GM23338 (cell line): ENCODE results near the gene GNAI1.

Experiments used
- TF ChIP-seq, protein P1 (sequence below): fragments of 250-450 bp; sonication (Bioruptor Pico); IDR thresholded peaks from 2 replicates; pipeline ENCODE4 v1.5.0; 2020; ENCODE audit warnings: mild to moderate bottlenecking, moderate library complexity
- TF ChIP-seq, protein P2 (sequence below), 2 experiments: fragments of 200-600 bp in 1 of 2; sonication (generic) in 1 of 2; conservative IDR thresholded peaks; 2 replicates each; pipeline versions ENCODE4 v1.5.1 to v1.6.1; 2016 to 2017; ENCODE audit warnings: antibody characterized with exemption in 2 of 2, low read depth in 2 of 2, mild to moderate bottlenecking in 2 of 2, moderate library complexity in 1 of 2

DNA sequence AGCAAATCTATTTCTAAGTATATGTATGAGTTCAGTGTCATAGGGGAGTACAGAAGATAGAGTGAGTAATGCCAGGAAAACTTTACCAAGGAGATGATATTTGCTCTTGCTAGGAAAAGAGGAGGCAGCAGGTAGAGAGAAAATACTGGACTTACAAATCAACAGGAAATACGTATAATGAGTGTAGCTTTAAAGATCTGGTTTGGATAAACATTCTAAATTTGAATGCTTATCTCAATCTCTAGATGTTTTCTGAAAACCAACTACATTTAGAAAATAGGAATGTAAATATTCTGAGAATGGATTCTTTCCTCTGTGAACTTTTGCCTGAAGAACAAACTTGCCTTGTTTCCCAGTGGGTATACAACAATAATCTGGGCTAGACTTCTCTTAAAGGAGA is 46.9 kb upstream of the GNAI1 start:
- TF ChIP-seq, protein P1, sequence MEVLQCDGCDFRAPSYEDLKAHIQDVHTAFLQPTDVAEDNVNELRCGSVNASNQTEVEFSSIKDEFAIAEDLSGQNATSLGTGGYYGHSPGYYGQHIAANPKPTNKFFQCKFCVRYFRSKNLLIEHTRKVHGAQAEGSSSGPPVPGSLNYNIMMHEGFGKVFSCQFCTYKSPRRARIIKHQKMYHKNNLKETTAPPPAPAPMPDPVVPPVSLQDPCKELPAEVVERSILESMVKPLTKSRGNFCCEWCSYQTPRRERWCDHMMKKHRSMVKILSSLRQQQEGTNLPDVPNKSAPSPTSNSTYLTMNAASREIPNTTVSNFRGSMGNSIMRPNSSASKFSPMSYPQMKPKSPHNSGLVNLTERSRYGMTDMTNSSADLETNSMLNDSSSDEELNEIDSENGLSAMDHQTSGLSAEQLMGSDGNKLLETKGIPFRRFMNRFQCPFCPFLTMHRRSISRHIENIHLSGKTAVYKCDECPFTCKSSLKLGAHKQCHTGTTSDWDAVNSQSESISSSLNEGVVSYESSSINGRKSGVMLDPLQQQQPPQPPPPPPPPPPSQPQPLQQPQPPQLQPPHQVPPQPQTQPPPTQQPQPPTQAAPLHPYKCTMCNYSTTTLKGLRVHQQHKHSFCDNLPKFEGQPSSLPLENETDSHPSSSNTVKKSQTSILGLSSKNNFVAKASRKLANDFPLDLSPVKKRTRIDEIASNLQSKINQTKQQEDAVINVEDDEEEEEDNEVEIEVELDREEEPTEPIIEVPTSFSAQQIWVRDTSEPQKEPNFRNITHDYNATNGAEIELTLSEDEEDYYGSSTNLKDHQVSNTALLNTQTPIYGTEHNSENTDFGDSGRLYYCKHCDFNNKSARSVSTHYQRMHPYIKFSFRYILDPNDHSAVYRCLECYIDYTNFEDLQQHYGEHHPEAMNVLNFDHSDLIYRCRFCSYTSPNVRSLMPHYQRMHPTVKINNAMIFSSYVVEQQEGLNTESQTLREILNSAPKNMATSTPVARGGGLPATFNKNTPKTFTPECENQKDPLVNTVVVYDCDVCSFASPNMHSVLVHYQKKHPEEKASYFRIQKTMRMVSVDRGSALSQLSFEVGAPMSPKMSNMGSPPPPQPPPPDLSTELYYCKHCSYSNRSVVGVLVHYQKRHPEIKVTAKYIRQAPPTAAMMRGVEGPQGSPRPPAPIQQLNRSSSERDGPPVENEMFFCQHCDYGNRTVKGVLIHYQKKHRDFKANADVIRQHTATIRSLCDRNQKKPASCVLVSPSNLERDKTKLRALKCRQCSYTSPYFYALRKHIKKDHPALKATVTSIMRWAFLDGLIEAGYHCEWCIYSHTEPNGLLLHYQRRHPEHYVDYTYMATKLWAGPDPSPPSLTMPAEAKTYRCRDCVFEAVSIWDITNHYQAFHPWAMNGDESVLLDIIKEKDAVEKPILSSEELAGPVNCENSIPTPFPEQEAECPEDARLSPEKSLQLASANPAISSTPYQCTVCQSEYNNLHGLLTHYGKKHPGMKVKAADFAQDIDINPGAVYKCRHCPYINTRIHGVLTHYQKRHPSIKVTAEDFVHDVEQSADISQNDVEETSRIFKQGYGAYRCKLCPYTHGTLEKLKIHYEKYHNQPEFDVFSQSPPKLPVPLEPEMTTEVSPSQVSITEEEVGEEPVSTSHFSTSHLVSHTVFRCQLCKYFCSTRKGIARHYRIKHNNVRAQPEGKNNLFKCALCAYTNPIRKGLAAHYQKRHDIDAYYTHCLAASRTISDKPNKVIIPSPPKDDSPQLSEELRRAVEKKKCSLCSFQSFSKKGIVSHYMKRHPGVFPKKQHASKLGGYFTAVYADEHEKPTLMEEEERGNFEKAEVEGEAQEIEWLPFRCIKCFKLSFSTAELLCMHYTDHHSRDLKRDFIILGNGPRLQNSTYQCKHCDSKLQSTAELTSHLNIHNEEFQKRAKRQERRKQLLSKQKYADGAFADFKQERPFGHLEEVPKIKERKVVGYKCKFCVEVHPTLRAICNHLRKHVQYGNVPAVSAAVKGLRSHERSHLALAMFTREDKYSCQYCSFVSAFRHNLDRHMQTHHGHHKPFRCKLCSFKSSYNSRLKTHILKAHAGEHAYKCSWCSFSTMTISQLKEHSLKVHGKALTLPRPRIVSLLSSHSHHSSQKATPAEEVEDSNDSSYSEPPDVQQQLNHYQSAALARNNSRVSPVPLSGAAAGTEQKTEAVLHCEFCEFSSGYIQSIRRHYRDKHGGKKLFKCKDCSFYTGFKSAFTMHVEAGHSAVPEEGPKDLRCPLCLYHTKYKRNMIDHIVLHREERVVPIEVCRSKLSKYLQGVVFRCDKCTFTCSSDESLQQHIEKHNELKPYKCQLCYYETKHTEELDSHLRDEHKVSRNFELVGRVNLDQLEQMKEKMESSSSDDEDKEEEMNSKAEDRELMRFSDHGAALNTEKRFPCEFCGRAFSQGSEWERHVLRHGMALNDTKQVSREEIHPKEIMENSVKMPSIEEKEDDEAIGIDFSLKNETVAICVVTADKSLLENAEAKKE (CRISPR knock-in tag): no peak
- TF ChIP-seq, protein P2, sequence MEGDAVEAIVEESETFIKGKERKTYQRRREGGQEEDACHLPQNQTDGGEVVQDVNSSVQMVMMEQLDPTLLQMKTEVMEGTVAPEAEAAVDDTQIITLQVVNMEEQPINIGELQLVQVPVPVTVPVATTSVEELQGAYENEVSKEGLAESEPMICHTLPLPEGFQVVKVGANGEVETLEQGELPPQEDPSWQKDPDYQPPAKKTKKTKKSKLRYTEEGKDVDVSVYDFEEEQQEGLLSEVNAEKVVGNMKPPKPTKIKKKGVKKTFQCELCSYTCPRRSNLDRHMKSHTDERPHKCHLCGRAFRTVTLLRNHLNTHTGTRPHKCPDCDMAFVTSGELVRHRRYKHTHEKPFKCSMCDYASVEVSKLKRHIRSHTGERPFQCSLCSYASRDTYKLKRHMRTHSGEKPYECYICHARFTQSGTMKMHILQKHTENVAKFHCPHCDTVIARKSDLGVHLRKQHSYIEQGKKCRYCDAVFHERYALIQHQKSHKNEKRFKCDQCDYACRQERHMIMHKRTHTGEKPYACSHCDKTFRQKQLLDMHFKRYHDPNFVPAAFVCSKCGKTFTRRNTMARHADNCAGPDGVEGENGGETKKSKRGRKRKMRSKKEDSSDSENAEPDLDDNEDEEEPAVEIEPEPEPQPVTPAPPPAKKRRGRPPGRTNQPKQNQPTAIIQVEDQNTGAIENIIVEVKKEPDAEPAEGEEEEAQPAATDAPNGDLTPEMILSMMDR (conservative IDR thresholded peaks at IDR 0.05; ENCODE audit: low read depth in 2 of 2): no peak
